Measurements from ENCODE around the gene NKD1. TPM values are rescaled to one million over a fixed set of nuclear protein-coding genes. Genes with fewer than 3 reads are reported as not detected.

NKD1 gene
- polyA plus RNA-seq, 1 experiment: not detected

DNA sequence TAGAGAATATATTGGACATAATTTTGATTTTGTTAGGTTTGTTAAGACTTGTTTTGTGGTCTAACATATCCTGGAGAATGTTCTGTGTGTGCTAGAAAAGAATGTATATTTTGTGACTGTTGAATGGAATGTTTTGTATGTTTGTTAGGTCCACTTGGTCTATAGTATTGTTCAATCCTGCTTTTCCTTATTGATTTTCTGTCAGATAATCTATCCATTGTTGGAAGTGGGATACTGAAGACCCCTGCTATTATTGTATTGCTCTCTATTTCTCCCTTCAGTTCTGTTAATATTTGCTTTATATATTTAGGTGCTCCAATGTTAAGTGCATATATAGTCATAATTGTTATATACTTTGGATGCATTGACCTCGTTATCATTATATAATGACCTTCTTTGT, 33.0 kb upstream of the NKD1 start:
- H3K27me3 ChIP-seq (ENCODE audit: control insufficient read depth, insufficient read depth, low read length): no peaks in the 10 kb centered on the region
- CTCF ChIA-PET: interaction anchor here (0.6 kb wide), 1 partner anchor 495 kb away, joined by 3 read pairs; no protein-coding TSS in a partner anchor
- H3K4me3 ChIP-seq (ENCODE audit: low read depth, low read length): no peak overlapping the region
- TF ChIP-seq, protein P1, sequence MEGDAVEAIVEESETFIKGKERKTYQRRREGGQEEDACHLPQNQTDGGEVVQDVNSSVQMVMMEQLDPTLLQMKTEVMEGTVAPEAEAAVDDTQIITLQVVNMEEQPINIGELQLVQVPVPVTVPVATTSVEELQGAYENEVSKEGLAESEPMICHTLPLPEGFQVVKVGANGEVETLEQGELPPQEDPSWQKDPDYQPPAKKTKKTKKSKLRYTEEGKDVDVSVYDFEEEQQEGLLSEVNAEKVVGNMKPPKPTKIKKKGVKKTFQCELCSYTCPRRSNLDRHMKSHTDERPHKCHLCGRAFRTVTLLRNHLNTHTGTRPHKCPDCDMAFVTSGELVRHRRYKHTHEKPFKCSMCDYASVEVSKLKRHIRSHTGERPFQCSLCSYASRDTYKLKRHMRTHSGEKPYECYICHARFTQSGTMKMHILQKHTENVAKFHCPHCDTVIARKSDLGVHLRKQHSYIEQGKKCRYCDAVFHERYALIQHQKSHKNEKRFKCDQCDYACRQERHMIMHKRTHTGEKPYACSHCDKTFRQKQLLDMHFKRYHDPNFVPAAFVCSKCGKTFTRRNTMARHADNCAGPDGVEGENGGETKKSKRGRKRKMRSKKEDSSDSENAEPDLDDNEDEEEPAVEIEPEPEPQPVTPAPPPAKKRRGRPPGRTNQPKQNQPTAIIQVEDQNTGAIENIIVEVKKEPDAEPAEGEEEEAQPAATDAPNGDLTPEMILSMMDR (IDR thresholded peaks at IDR 0.05; ENCODE audit: low read depth, low read length): no peak
- H3K9me3 ChIP-seq (ENCODE audit: control insufficient read depth, insufficient read depth, low read length): no peaks in the 10 kb centered on the region; the same call in 1 of the 2 replicates
- POLR2A ChIA-PET: no interaction called here
- DNase-seq (ENCODE audit: low read depth, low spot score): no peak
- no peak overlapping the region for H3K27ac ChIP-seq (ENCODE audit: low read depth, low read length)

DNA sequence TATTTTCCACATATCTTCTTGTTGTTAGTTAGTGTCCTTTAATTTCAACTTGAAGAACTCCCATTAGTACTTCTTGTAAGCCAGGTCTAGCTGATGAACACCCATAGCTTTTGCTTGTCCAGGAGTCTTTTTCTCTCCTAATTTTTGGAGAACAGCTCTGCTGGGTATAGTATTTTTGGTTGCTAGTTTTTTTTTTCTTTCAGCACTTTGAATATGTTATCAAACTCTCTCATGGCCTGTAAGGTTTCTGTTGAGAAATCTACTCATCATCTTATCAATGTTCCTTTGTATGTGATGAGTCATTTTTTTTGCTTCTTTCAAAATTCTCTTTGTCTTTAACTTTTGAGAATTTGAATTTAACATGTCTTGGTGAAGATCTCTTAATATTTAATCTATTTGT, 31.8 kb upstream of the NKD1 start:
- Histone ChIP-seq H3K9me3 (ENCODE audit: control insufficient read depth, insufficient read depth, low read length) (no peaks in the 10 kb centered on the region; the same call in 1 of the 2 replicates), H3K27me3 (ENCODE audit: control insufficient read depth, insufficient read depth, low read length) (no peaks in the 10 kb centered on the region), H3K4me3 (ENCODE audit: low read depth, low read length) (no peak overlapping the region), H3K27ac (ENCODE audit: low read depth, low read length) (no peak overlapping the region)
- POLR2A ChIA-PET: no interaction called here
- TF ChIP-seq, protein P1 (IDR thresholded peaks at IDR 0.05; ENCODE audit: low read depth, low read length): no peak
- CTCF ChIA-PET: interaction anchor here (1.5 kb wide), 1 partner anchor 290 kb away, joined by 7 read pairs; no protein-coding TSS in a partner anchor
- DNase-seq (ENCODE audit: low read depth, low spot score): no peak

DNA sequence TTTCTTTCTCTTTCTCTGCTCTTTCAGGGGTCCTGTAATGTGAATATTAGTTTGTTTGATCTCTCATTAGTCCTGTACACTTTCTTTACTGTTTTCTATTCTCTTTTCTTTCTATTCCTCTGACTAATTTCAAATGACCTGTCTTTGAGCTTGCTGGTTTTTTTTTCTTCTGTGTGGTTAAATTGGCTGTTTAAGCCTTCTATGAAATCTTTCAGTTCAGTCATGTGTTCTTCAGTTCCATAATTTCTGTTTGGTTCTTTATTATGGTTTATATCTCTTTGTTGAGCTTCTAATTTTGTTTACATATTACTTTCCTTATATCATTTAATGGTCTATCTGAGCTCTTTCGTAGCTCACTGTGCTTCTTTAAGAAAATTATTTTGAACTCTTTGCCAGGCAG, 31.3 kb upstream of the NKD1 start:
- Histone ChIP-seq H3K9me3 (ENCODE audit: control insufficient read depth, insufficient read depth, low read length) (no peaks in the 10 kb centered on the region; the same call in 1 of the 2 replicates), H3K27me3 (ENCODE audit: control insufficient read depth, insufficient read depth, low read length) (no peaks in the 10 kb centered on the region), H3K27ac (ENCODE audit: low read depth, low read length) (no peak overlapping the region), H3K4me3 (ENCODE audit: low read depth, low read length) (no peak overlapping the region)
- ChIA-PET POLR2A (no interaction called here), CTCF (interaction anchor here (1.5 kb wide), 1 partner anchor 290 kb away, joined by 7 read pairs; no protein-coding TSS in a partner anchor)
- TF ChIP-seq, protein P1 (IDR thresholded peaks at IDR 0.05; ENCODE audit: low read depth, low read length): no peak
- DNase-seq (ENCODE audit: low read depth, low spot score): no peak

DNA sequence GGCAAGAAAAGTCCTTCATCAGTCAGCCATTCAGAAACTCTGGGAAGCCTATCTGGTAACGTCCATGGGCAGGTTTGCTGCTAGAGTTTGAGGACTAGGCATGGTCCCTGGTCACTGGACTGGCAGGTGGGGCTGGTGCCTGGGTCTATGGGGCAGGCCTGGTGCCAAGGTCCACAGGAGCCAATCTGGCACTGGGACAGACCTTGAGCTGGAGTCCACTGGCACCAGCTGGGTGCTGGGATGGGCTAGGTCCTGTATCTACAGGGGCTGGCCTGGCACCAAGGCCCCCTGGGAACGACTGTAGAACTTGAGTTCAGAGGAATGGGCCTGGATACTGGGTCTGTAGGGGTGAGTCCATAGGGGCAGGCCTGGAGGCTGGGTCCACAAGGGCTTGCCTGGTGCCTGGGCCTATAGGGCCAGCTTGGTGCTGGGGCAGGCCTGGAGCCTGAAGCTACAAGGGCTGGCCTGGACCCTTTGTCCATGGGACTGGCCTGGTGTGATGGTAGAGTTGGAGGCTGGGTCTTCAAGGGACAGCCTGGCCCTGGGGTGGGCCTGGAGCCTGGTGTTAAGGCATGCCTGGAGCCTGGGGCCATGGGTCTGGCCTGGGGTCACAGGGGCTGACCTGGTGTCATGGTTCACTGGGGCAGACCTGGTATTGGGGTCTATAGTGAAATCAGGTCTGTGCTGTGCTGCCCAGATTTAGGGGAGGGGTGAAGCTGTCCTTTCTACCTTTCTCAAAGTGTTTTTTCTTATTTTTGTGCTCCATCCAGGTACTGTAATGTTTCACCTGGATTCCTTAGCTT, 30.5 kb upstream of the NKD1 start:
- POLR2A ChIA-PET: no interaction called here
- H3K27me3 ChIP-seq (ENCODE audit: control insufficient read depth, insufficient read depth, low read length): no peaks in the 10 kb centered on the region
- no peak for DNase-seq (ENCODE audit: low read depth, low spot score)
- no peak overlapping the region for H3K4me3 ChIP-seq (ENCODE audit: low read depth, low read length)
- CTCF ChIA-PET: no interaction called here
- no peaks in the 10 kb centered on the region; the same call in 1 of the 2 replicates for H3K9me3 ChIP-seq (ENCODE audit: control insufficient read depth, insufficient read depth, low read length)
- TF ChIP-seq, protein P1 (IDR thresholded peaks at IDR 0.05; ENCODE audit: low read depth, low read length): no peak
- H3K27ac ChIP-seq (ENCODE audit: low read depth, low read length): no peak overlapping the region

DNA sequence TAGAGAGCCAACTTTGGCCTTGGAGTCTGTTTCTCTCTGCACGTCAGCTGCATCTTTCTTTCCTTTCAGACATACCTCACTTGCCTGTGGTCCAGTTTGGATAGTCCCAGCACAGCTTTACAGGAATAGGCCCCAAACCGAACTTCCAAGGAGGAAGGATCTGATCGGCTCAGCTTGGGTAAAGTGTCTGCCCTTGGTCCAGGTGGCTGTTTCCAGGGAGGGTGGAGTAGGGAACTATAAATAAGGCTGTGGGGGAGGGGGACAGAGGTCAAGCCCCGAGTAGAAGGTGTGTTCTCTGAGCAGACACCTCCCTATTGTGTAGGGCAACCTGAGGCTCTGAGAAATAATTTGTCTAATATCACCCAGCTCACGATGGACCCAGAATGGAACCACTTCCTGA, 29.2 kb upstream of the NKD1 start:
- Histone ChIP-seq H3K27me3 (ENCODE audit: control insufficient read depth, insufficient read depth, low read length) (no peaks in the 10 kb centered on the region), H3K9me3 (ENCODE audit: control insufficient read depth, insufficient read depth, low read length) (no peaks in the 10 kb centered on the region; the same call in 1 of the 2 replicates), H3K4me3 (ENCODE audit: low read depth, low read length) (no peak overlapping the region), H3K27ac (ENCODE audit: low read depth, low read length) (no peak overlapping the region)
- TF ChIP-seq, protein P1 (IDR thresholded peaks at IDR 0.05; ENCODE audit: low read depth, low read length): no peak
- POLR2A ChIA-PET: no interaction called here
- no peak for DNase-seq (ENCODE audit: low read depth, low spot score)
- CTCF ChIA-PET: no interaction called here
